Upper lobe of left lung (tissue), 6 donors: Measurements from ENCODE around the gene IL17RD. TPM values are rescaled to one million over a fixed set of nuclear protein-coding genes. Genes with fewer than 3 reads are reported as not detected.

Source experiments
- ATAC-seq, 2 donors: fragments of 200-7000 bp; cut with Tn5 transposase; one replicate each; pipeline ENCODE4 v1.9.1; 2022; ENCODE audit warnings: mild to moderate bottlenecking in 2 of 2, moderate library complexity in 2 of 2; ENCODE audit not compliant: low FRiP score in 2 of 2
- DNase-seq, 2 donors: peaks; one replicate each; pipeline ENCODE4 v3.0.0-alpha.2; 2019 to 2020
- H3K27ac ChIP-seq, 4 donors: fragments of 200-600 bp; sonication (generic); one replicate each; pipeline ENCODE4 v1.5.1; 2016 to 2019
- H3K27me3 ChIP-seq, 4 donors: fragments of 200-600 bp; sonication (generic); one replicate each; pipeline ENCODE4 v1.5.1; 2017 to 2019
- H3K36me3 ChIP-seq, 4 donors: fragments of 200-600 bp; sonication (generic); one replicate each; pipeline ENCODE4 v1.5.1; 2016 to 2019
- H3K4me1 ChIP-seq, 4 donors: fragments of 200-600 bp; sonication (generic); one replicate each; pipeline ENCODE4 v1.5.1; 2018 to 2019
- H3K4me3 ChIP-seq, 4 donors: fragments of 200-600 bp; sonication (generic); one replicate each; pipeline ENCODE4 v1.5.1; 2017 to 2019; ENCODE audit warnings: mild to moderate bottlenecking in 2 of 4, moderate library complexity in 1 of 4
- H3K9me3 ChIP-seq, 4 donors: fragments of 200-600 bp; sonication (generic); one replicate each; pipeline ENCODE4 v1.5.1; 2018 to 2019
- CTCF ChIP-seq, 6 experiments: fragments of 450-650 bp in 4 of 6; fragments of 200-600 bp in 2 of 6; sonication (generic) in 2 of 6; IDR thresholded peaks; one replicate each; pipeline ENCODE4 v1.5.1; 2016 to 2019; ENCODE audit warnings: antibody characterized with exemption in 6 of 6
- EP300 ChIP-seq, 4 donors: sonication (generic); formaldehyde crosslinking; IDR thresholded peaks; one replicate each; pipeline ENCODE4 v1.5.1; 2017; ENCODE audit warnings: antibody characterized with exemption in 4 of 4, control low read depth in 2 of 4
- POLR2A ChIP-seq, 4 donors: fragments of 450-650 bp; IDR thresholded peaks; one replicate each; pipeline ENCODE4 v1.5.1; 2016 to 2017; ENCODE audit warnings: antibody characterized with exemption in 4 of 4, mild to moderate bottlenecking in 2 of 4
- POLR2AphosphoS5 ChIP-seq, 2 donors: sonication (generic); formaldehyde crosslinking; IDR thresholded peaks; one replicate each; pipeline ENCODE4 v1.5.1; 2017; ENCODE audit warnings: antibody characterized with exemption in 2 of 2
- WGBS, 2 donors: methylation state at CpG; one replicate each; pipeline ENCODE4 v1.1.5; 2017 to 2018; 5-methylcytosine and 5-hydroxymethylcytosine counted together
- total RNA-seq, 6 donors: library from RNA; depleted of rRNA in 4 of 6; stranded (reverse); fragments of >200 nt in 4 of 6; gene quantifications; one replicate each; pipeline versions ENCODE4 v1.1.0 to v1.2.1, GENCODE V29; 2016 to 2021
- donor health status: DM: no; HTN: no; CAD: no; lungs with moderate emphysema.
- donor health status: DM: no; HTN: yes; CAD: no; lungs with severe emphysema.

Gene IL17RD
- total RNA-seq, 6 donors from 2014 or later: under 0.01 to 2.7 (median 0.49) TPM

- H3K27me3 ChIP-seq: peaks cover 0 to 11% (median 6%) of the 10 kb centered on the region in 4 donors
- ATAC-seq (no peak), DNase-seq (no peak)
- H3K4me1 ChIP-seq: peaks cover 12 to 30% (median 22%) of the 10 kb centered on the region in 4 donors
- H3K9me3 ChIP-seq: no peaks in the 10 kb centered on the region
- H3K27ac ChIP-seq: no peak overlapping the region
- TF ChIP-seq CTCF (IDR thresholded peaks at IDR 0.05): no peak
- no peak for TF ChIP-seq EP300 (IDR thresholded peaks at IDR 0.05)
- TF ChIP-seq POLR2AphosphoS5 (IDR thresholded peaks at IDR 0.05): no peak
- no peak for TF ChIP-seq POLR2A (IDR thresholded peaks at IDR 0.05)
- no peaks in the 10 kb centered on the region for H3K36me3 ChIP-seq
- H3K4me3 ChIP-seq: peak overlapping the region in 1 of 4 donors; percentile 90
- 16 to 32% methylated on average over 4 of the region's 4 CpGs for WGBS, 2 donors
These were observed 488 bp upstream of the IL17RD start for GRCh38 chr3:57165641-57166040.

GRCh38 chr3:57164217-57164656 lies 916 bp downstream of the IL17RD start:
- DNase-seq: peak in 1 of 2 donors; percentile 68

GRCh38 chr3:57163751-57164150 lies 1.4 kb downstream of the IL17RD start:
- H3K4me1 ChIP-seq: peaks cover 9 to 26% (median 17%) of the 10 kb centered on the region in 4 donors
- peaks cover 0 to 11% (median 6%) of the 10 kb centered on the region in 4 donors for H3K27me3 ChIP-seq
- H3K36me3 ChIP-seq: no peaks in the 10 kb centered on the region
- H3K4me3 ChIP-seq: peak overlapping the region in 1 of 4 donors; percentile 90
- ATAC-seq (peak in 1 of 2 donors; percentile 22), DNase-seq (no peak)
- TF ChIP-seq CTCF (IDR thresholded peaks at IDR 0.05) (no peak), POLR2AphosphoS5 (IDR thresholded peaks at IDR 0.05) (no peak)
- H3K27ac ChIP-seq: no peak overlapping the region
- WGBS, 2 donors: 40 to 81% methylated on average over 6 to 8 of the region's 8 CpGs
- H3K9me3 ChIP-seq: no peaks in the 10 kb centered on the region

More at GRCh38 chr3:57164217-57164656, 916 bp downstream of the IL17RD start:
- no peak overlapping the region for H3K27ac ChIP-seq
- peak; percentile 44 to 55 for ATAC-seq
- H3K4me1 ChIP-seq: peaks cover 9 to 23% (median 16%) of the 10 kb centered on the region in 4 donors
- TF ChIP-seq CTCF (IDR thresholded peaks at IDR 0.05) (no peak), EP300 (IDR thresholded peaks at IDR 0.05) (no peak)
- no peaks in the 10 kb centered on the region for H3K36me3 ChIP-seq
- H3K4me3 ChIP-seq: peak overlapping the region; percentile 66 to 90 (median 78)
- 11 to 20% methylated on average over 1 to 20 of the region's 30 CpGs for WGBS, 2 donors
- H3K27me3 ChIP-seq: peaks cover 0 to 11% (median 6%) of the 10 kb centered on the region in 4 donors
- no peaks in the 10 kb centered on the region for H3K9me3 ChIP-seq

GRCh38 chr3:57161915-57162314 lies 3.2 kb downstream of the IL17RD start:
- no peak overlapping the region for H3K4me3 ChIP-seq
- no peaks in the 10 kb centered on the region for H3K9me3 ChIP-seq
- no peaks in the 10 kb centered on the region for H3K36me3 ChIP-seq
- peaks cover 9 to 26% (median 17%) of the 10 kb centered on the region in 4 donors for H3K4me1 ChIP-seq
- H3K27ac ChIP-seq: no peak overlapping the region
- TF ChIP-seq POLR2AphosphoS5 (IDR thresholded peaks at IDR 0.05): no peak
- no peak for TF ChIP-seq EP300 (IDR thresholded peaks at IDR 0.05)
- TF ChIP-seq POLR2A (IDR thresholded peaks at IDR 0.05): no peak
- TF ChIP-seq CTCF (IDR thresholded peaks at IDR 0.05): no peak
- H3K27me3 ChIP-seq: peaks cover 0 to 11% (median 6%) of the 10 kb centered on the region in 4 donors
- DNase-seq: no peak
- 50 to 56% methylated on average over 1 of the region's 1 CpG for WGBS, 2 donors
- no peak for ATAC-seq
